Measurements from ENCODE around the gene LAMA3.

Gene LAMA3

DNA sequence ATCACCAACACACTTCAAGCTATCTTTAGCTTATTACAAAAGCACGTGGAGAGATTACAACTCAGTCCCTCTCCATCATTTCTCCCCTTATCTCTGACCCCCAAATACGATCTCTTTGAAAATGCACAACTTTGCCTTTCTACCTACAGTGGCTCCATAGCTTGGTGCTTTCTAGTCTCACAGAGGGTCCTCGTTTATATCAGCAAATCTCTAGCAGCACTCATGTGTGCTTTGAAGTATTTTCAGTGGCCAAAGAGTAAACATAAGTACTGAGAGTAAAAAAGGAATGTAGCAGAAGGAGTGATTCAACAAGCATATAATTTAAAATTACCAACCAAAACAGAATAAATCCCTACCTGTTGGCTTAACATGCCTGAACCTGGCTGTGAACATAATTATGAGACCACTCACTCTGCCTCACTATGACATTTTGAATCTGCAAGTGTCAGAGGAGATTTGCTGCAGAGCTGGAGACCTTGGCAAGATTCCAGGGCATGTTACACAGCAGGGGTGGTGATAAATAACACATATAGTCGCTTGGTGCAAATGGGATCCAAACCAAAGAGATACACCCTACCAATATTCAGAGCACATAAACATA, 54.6 kb downstream of the LAMA3 start (continued):
- TF ChIP-seq, protein P1, sequence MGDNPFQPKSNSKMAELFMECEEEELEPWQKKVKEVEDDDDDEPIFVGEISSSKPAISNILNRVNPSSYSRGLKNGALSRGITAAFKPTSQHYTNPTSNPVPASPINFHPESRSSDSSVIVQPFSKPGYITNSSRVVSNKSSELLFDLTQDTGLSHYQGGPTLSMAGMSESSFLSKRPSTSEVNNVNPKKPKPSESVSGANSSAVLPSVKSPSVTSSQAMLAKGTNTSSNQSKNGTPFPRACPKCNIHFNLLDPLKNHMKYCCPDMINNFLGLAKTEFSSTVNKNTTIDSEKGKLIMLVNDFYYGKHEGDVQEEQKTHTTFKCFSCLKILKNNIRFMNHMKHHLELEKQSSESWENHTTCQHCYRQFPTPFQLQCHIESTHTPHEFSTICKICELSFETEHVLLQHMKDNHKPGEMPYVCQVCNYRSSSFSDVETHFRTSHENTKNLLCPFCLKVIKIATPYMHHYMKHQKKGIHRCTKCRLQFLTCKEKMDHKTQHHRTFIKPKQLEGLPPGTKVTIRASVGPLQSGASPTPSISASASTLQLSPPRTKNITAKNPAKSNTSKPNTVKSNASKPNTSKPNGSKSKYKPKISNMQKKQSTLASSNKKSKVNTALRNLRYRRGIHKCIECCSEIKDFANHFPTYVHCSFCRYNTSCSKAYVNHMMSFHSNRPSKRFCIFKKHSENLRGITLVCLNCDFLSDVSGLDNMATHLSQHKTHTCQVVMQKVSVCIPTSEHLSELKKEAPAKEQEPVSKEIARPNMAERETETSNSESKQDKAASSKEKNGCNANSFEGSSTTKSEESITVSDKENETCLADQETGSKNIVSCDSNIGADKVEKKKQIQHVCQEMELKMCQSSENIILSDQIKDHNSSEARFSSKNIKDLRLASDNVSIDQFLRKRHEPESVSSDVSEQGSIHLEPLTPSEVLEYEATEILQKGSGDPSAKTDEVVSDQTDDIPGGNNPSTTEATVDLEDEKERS (tag by site-specific recombination; IDR thresholded peaks at IDR 0.05) = no peak
- no peak for TF ChIP-seq ZNF629 (tag by site-specific recombination; IDR thresholded peaks at IDR 0.05)
- TF ChIP-seq ZNF791 (tag by site-specific recombination; IDR thresholded peaks at IDR 0.05) = no peak
- no peak for TF ChIP-seq ZNF530 (tag by site-specific recombination; IDR thresholded peaks at IDR 0.05; ENCODE audit: low read depth)
- peak; percentile 68 for TF ChIP-seq SP7 (tag by site-specific recombination; IDR thresholded peaks at IDR 0.05)
- TF ChIP-seq ZNF473 (tag by site-specific recombination; IDR thresholded peaks at IDR 0.05) = no peak
- no peak for TF ChIP-seq ZNF174 (tag by site-specific recombination; IDR thresholded peaks at IDR 0.05)

DNA sequence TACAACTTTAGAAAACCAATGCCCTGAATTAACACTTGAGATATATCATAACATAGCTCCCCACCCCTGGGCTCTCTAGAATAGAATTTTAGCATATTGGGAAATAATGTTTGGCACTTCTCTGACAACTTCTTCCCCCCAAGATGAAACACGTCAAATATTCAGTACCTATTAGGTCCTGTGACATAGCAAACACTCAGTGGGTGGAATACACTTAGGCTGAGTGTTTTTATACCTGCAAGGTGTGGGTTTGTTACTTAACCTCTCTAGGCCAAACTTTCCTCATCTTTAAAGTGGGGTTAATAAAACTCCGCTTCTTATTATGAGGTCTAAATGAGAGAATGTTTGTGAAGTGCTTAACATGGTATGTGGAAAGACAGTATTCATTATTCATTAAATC, 56.1 kb downstream of the LAMA3 start:
- CTCF ChIA-PET = no interaction called here
- Histone ChIP-seq H3K9me3 (ENCODE audit: control insufficient read depth, insufficient read depth, low read depth, low read length) (no peaks in the 10 kb centered on the region), H3K4me3 (ENCODE audit: low read depth, low read length) (no peak overlapping the region), H3K36me3 (ENCODE audit: control insufficient read depth in 2 of 2, insufficient read depth in 1 of 2, low read length in 2 of 2) (peaks cover 3 to 7% of the 10 kb centered on the region in 2 experiments; a peak in 2 of 3 replicates), H3K4me1 (ENCODE audit: control insufficient read depth, insufficient read depth, low read length) (peaks cover 17% of the 10 kb centered on the region), H3K27ac (ENCODE audit: extremely low read depth, low read depth, low read length) (no peak overlapping the region)
- POLR2A ChIA-PET = no interaction called here
- TF ChIP-seq, protein P2, sequence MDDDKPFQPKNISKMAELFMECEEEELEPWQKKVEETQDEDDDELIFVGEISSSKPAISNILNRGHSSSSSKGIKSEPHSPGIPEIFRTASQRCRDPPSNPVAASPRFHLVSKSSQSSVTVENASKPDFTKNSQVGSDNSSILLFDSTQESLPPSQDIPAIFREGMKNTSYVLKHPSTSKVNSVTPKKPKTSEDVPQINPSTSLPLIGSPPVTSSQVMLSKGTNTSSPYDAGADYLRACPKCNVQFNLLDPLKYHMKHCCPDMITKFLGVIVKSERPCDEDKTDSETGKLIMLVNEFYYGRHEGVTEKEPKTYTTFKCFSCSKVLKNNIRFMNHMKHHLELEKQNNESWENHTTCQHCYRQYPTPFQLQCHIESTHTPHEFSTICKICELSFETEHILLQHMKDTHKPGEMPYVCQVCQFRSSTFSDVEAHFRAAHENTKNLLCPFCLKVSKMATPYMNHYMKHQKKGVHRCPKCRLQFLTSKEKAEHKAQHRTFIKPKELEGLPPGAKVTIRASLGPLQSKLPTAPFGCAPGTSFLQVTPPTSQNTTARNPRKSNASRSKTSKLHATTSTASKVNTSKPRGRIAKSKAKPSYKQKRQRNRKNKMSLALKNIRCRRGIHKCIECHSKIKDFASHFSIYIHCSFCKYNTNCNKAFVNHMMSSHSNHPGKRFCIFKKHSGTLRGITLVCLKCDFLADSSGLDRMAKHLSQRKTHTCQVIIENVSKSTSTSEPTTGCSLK (tag by site-specific recombination; IDR thresholded peaks at IDR 0.05) = no peak
- no peak for TF ChIP-seq ZNF548 (tag by site-specific recombination; IDR thresholded peaks at IDR 0.05)
- no peak for TF ChIP-seq ZNF146 (tag by site-specific recombination; IDR thresholded peaks at IDR 0.05)
- TF ChIP-seq ZNF629 (tag by site-specific recombination; IDR thresholded peaks at IDR 0.05) = no peak
- TF ChIP-seq WT1 (tag by site-specific recombination; IDR thresholded peaks at IDR 0.05) = no peak
- TF ChIP-seq, protein P3, sequence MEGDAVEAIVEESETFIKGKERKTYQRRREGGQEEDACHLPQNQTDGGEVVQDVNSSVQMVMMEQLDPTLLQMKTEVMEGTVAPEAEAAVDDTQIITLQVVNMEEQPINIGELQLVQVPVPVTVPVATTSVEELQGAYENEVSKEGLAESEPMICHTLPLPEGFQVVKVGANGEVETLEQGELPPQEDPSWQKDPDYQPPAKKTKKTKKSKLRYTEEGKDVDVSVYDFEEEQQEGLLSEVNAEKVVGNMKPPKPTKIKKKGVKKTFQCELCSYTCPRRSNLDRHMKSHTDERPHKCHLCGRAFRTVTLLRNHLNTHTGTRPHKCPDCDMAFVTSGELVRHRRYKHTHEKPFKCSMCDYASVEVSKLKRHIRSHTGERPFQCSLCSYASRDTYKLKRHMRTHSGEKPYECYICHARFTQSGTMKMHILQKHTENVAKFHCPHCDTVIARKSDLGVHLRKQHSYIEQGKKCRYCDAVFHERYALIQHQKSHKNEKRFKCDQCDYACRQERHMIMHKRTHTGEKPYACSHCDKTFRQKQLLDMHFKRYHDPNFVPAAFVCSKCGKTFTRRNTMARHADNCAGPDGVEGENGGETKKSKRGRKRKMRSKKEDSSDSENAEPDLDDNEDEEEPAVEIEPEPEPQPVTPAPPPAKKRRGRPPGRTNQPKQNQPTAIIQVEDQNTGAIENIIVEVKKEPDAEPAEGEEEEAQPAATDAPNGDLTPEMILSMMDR (tag by site-specific recombination; IDR thresholded peaks at IDR 0.05) = no peak
- no peak for TF ChIP-seq ZNF311 (tag by site-specific recombination; IDR thresholded peaks at IDR 0.05; ENCODE audit: borderline replicate concordance)

DNA sequence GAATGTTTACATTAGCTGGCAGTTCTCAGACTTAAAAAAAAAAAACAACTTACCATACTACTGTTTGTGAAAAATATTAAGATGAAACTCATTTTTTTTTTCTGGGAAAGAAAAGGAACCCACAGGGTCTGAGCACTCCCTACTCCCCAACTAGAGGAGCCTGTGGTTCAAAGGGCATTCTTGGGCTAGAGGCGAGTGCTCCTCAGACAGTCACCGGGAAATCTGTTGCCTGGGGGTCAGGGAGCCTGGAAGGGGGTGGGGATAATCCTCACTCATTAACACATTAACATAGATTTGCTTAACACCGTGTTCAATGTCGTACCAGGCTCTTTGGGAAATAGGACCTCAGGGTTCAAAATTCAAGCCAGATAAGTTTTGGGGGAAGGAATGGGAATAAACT, 57.6 kb downstream of the LAMA3 start:
- CTCF ChIA-PET = no interaction called here

More for the DNA sequence above, 57.6 kb downstream of the LAMA3 start:
- TF ChIP-seq ZNF473 (tag by site-specific recombination; IDR thresholded peaks at IDR 0.05) (no peak), ZNF391 (tag by site-specific recombination; IDR thresholded peaks at IDR 0.05; ENCODE audit: borderline replicate concordance, low read depth) (no peak), ZNF561 (tag by site-specific recombination; IDR thresholded peaks at IDR 0.05; ENCODE audit: borderline replicate concordance) (no peak), ZNF664 (tag by site-specific recombination; IDR thresholded peaks at IDR 0.05) (no peak), ZNF133 (tag by site-specific recombination; IDR thresholded peaks at IDR 0.05) (no peak), ZNF2 (tag by site-specific recombination; IDR thresholded peaks at IDR 0.05) (no peak)
- TF ChIP-seq, protein P4, sequence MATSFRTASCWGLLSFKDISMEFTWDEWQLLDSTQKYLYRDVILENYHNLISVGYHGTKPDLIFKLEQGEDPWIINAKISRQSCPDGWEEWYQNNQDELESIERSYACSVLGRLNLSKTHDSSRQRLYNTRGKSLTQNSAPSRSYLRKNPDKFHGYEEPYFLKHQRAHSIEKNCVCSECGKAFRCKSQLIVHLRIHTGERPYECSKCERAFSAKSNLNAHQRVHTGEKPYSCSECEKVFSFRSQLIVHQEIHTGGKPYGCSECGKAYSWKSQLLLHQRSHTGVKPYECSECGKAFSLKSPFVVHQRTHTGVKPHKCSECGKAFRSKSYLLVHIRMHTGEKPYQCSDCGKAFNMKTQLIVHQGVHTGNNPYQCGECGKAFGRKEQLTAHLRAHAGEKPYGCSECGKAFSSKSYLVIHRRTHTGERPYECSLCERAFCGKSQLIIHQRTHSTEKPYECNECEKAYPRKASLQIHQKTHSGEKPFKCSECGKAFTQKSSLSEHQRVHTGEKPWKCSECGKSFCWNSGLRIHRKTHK (tag by site-specific recombination; IDR thresholded peaks at IDR 0.05) = no peak
- TF ChIP-seq, protein P5, sequence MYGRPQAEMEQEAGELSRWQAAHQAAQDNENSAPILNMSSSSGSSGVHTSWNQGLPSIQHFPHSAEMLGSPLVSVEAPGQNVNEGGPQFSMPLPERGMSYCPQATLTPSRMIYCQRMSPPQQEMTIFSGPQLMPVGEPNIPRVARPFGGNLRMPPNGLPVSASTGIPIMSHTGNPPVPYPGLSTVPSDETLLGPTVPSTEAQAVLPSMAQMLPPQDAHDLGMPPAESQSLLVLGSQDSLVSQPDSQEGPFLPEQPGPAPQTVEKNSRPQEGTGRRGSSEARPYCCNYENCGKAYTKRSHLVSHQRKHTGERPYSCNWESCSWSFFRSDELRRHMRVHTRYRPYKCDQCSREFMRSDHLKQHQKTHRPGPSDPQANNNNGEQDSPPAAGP (tag by site-specific recombination; IDR thresholded peaks at IDR 0.05) = no peak
- Histone ChIP-seq H3K36me3 (ENCODE audit: control insufficient read depth in 2 of 2, insufficient read depth in 1 of 2, low read length in 2 of 2) (peaks cover 3 to 18% of the 10 kb centered on the region in 2 experiments), H3K9me3 (ENCODE audit: control insufficient read depth, insufficient read depth, low read depth, low read length) (no peaks in the 10 kb centered on the region), H3K4me1 (ENCODE audit: control insufficient read depth, insufficient read depth, low read length) (peaks cover 13% of the 10 kb centered on the region), H3K4me3 (ENCODE audit: low read depth, low read length) (no peak overlapping the region), H3K27ac (ENCODE audit: extremely low read depth, low read depth, low read length) (no peak overlapping the region)
- POLR2A ChIA-PET = no interaction called here
